NCI-H2227 (cell line): ENCODE measurements around the gene MT1A.

Source experiments
- DNase-seq: peaks from one replicate; lab custom pipeline; 2025; ENCODE audit not compliant: unreplicated experiment; lab: John Stamatoyannopoulos, UW

MT1A gene

DNA sequence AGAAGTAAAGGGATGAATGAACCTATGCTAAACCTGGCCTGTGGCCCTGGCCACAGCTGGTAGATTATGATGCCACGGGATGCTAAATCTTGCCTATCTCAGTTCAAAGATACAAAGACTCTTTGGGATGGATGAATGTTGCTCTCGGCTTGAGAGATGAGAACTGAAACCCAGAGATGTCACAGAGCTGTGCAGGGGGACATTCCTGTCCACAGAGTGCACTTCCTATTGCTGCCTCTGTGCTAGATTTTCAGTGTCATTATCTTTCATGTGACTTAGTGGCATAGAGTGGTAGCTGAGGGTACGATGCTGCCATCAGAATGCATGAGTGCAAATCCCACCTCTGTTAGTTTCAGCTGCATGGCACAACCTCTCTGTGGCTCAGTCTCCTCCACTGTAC is 8.3 kb upstream of the MT1A start:
- no peak for DNase-seq

DNA sequence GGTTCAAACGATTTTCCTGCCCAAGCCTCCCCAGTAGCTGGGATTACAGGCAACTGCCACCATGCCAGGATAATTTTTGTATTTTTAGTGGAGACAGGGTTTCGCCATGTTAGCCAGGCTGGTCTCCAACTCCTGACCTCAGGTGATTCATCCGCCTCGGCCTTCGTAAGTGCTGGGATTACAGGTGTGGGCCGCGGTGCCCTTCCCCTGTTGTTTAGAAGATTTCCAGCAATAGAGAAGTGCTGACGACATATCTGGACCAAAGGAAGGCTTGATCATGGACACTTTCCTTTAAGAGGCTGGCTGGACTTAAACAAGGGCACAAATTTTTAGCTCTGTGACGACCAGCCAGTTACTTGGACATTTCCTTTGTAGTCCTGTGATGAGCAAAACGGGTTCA is 7.3 kb upstream of the MT1A start:
- DNase-seq, result no peak

DNA sequence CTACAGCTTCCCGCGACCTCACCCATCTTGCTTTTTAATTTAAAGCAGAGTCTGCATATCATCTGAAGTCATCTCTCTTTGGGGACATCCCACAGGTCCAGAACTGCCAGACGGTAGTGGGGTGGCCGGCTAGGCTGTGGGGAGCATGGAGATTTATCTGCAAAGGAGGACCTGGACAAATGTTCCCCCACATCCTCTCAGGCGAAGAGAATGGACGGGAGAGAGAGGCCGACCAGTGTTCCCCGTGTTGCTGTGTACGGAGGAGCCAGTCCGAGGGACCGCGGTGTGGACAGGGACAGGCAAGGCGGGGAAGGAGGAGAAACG is 6.7 kb upstream of the MT1A start:
- DNase-seq, result no peak

DNA sequence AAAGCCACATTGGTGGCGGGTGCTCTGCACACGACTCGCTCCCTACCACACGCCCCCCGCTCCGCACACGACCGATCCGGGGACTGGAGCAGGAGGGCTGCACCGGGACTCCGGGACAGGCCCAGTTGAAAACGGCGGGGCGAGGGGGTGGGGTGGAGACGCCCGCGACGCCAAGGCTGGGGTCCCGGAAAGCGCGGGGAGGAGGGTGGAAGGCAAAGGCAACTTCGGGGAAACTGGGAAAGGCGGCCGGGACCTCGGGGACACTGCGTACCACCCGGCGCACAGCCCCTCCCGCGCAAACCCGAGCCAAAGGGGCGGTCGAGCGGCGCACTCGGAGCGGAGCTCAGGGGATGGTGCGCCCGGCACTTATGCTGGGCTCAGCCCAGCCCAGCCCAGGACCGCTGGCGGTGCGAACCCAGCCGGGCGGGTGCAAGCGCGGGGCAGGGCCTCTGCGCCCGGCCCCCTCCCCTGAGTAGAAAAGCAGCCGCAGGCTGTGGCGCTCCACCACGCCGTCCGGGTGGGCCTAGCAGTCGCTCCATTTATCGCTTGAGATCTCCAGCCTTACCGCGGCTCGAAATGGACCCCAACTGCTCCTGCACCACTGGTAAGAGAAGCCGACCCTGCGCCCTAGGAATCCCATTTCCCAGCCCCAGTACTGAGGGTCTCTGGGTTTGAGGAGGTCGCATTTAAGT is 6.2 kb upstream of the MT1A start, which contains the start of gene MT1M:
TSS of gene MT1M (plus strand) at position 504 of the 692 bp plus-strand sequence. CDS start at position 577, 73 bp downstream.
- DNase-seq, result peak; percentile 64

DNA sequence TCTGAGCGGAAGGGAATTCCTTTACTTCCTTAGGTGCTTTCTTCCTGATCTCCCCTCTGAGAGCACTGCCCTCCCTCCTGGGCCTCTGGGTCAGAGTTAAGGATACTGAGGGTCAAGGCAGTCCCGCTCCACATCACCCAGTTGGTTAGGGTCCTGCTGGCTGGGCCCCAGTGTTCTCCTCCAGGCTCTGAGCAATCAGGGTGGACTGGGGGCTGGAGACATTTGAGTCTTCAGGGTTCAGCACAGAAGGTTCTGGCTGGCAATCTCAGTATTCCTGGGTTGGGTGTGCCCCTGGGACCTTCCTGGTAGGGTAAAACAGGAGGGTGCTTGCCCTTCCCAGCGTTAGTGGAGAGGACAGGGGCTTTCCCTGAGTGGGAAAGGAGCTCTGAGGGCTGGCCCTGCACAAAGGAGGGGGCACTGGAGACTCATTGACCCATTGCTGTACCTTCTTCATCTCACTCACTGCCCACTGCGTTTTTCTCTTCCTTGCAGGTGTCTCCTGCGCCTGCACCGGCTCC is 5.6 kb upstream of the MT1A start:
- DNase-seq, result no peak

DNA sequence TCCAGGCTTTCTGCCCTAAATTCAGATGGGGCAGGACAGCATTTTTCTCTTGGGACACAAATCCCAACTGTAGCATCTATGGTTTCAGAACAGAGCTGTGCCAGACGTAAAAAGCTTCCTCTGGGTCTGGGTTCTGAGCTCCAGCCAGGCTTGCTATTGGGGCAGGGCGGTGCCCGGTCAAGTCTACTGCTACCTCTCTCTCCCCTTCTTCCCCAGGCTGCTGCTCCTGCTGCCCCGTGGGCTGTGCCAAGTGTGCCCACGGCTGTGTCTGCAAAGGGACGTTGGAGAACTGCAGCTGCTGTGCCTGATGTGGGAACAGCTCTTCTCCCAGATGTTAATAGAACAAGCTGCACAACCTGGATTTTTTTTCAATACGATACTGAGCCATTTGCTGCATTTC is 4.9 kb upstream of the MT1A start:
- DNase-seq, result no peak

DNA sequence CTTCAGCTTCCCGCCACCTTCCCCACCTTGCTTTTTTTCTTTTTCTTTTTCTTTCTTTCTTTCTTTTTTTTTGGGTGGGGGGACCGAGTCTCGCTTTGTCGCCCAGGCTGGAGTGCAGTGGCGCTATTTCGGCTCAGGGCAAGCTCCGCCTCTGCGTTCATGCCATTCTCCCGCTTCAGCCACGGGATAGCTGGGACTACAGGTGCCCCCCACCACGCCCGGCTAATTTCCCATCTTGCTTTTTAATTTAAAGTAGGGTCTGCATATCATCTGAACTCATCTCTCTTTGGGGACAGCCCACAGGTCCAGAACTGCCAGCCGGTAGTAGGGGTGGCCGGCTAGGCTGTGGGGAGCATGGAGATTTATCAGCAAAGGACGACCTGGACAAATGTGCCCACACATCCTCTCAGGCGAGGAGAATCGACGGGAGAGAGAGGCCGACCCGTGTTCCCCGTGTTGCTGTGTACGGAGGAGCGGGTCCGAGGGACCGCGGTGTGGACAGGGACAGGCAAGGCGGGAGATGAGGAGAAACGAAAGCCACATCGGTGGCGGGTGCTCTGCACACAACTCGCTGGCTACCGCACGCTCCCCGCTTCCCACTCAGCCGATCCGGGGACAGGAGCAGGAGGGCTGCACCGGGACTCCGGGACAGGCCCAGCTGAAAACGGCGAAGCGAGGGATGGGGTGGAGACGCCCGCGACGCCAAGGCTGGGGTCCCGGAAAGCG is 3.6 kb upstream of the MT1A start:
- no peak for DNase-seq

DNA sequence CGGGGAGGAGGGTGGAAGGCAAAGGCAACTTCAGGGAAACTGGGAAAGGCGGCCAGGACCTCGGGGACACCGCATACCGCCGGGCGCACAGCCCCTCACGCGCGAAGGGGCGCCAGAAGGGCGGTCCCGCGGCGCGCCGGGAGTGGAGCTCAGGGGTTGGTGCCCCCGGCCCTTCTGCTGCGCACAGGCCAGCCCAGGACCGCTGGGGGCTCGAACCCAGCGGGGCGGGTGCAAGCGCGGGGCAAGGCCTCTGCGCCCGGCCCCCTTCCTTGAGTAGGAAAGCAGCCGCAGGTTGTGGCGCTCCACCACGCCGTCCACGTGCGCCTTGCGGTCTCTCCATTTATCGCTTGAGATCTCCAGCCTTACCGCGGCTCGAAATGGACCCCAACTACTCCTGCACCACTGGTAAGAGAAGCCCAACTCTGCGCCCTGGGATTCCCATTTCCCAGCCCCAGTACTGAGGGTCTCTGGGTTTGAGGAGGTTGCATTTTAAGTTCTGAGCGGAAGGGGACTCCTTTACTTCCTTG is 3.0 kb upstream of the MT1A start:
- no peak for DNase-seq

DNA sequence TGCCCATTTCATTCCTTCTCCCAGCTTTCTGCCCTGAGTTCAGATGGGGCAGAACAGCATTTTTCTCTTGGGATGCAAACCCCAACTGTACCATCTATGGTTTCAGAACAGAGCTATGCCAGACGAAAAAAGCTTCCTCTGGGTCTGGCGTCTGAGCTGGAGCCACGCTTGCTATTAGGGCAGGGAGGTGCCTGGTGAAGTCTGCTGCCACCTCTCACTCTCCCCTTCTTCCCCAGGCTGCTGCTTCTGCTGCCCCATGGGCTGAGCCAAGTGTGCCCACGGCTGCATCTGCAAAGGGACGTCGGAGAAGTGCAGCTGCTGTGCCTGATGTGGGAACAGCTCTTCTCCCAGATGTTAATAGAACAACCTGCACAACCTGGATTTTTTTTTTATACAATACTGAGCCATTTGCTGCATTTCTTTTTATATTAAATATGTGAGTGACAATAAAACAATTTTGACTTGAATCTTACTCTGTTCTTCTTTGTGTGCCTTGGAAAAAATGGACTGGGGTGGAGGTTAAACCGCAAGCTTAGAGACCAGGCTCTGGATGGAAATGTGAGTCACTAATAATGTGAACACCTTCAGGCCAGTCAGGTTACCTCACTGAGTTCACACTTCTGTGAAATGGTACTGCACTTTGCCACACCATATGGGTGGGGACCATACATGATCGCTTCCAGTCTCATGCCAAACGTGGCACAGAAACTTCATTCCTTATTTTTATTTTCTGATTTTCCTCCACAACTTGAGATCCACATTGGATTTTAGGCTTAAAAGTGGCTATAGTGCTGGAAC is 1.7 kb upstream of the MT1A start:
- DNase-seq, result no peak

DNA sequence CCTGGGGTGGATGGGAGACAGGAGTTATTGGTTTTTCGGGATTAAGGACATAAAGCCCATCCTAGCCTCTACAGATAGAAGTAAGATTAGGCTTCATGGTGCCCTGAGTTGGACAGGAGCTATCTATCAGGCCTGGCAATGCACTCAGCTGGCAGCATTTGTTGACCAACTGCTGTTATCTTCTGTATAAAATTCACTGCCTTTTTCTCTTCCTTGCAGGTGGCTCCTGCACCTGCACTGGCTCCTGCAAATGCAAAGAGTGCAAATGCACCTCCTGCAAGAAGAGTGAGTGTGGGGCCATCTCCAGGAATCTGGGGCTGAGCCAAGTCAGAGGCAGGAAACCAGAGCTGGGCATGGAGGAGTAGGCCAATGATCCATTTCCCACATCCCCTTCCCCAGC is 579 bp downstream of the MT1A start:
- no peak for DNase-seq

DNA sequence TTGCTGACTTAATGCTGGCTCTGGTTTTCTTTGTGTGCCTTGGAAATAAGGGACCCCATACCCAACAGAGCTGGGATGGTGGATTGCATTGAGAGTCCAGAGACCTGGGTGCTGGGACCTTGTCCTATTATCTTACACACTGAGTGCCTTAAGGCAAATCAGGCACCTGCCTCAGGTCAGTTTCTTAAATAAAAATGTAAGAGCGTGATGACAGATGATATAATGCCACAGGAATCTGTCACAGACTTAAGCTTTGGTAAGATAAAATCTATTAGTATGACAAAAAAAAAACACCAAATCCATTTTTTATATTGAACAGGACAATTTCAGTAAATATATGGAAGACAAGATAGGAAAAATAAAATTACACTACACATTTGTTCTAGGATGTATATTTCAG is 1.6 kb downstream of the MT1A start:
- DNase-seq, result no peak

DNA sequence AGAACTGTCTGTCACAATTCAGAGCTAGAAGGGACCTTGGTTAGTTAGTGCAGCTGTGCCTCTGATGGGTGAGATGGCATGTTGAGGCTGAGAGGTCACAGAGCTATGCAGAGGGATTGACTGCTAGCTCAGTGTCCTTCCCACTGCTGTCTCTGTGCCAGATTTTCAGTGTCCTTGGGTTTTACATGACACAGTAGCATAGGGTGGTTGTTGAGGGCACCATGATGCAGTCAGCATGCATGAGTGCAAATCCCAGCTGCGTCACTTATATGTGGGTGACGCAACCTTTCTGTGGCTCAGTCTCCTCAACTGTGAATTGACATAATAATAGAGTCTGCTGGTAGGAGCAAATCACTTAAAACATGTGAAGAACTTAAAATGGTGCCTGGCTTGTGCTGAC is 2.7 kb downstream of the MT1A start:
- no peak for DNase-seq

DNA sequence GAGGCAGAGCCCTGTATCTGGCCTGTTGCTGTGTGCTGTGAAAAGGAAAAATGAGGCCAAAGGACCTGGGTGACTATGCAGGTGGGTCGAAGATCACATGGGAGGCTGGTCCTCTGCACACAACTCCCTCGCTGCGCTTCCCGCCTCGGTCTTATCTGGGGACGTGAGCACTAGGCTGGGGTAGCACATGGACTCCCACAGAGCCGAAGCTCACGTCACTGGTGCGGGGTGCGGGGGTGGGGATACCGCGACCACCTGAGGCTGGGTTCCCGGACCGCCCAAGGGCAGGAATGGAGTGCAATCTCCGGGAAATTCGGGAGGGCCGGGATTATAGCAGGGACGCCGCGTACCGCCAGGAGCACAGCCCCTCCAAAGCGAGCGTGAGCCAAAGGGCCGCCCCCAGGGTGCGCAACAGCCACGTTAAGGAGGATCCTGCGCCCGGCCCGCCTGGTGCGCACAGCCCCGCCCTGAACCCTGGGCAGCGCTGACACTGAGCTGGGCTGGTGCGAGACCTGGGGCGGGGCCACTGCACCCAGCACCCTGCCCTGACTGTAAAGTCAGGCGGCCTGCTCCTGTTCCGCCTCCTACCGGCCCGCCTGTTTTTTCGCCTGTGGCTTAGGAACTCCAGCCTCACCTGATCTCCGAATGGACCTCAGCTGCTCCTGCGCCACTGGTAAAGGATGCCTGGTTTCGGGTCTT is 4.8 kb downstream of the MT1A start:
- DNase-seq, result no peak

DNA sequence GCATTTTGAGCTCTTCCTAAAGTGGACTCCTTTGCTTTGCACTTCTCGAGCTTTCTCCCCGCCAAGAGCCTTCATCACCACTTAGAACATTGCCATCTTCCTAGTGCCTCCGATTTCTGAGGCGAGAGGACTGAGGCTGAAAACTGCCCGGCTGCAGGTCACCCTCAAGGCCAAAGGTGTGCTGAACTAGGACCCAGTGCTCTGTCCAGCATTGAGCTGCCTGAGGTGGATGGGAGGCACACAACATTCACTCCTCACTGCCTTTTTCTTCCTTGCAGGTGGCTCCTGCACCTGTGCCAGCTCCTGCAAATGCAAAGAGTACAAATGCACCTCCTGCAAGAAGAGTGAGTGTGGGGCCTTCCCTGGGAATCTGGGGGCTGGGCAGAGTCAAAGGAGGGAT is 5.4 kb downstream of the MT1A start:
- DNase-seq, result no peak

DNA sequence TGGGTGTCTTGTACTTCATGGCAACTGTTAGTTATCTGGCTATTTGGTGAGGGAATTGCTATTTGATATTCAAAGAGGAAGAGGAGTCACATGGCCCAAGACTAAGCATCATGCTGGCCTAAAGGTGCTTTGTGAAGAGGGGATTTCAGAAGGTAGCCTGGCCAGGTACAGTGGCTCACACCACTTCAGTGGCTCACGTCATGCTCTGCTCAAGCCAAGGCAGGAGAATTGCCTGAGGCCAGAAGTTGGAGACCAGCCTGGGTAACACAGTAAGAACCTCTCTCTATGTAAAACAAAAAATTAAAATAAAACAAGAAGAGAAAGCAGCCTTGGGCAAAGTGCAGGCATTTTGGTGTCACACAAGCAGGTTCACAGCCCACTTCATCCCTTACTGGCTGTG is 6.8 kb downstream of the MT1A start:
- no peak for DNase-seq

DNA sequence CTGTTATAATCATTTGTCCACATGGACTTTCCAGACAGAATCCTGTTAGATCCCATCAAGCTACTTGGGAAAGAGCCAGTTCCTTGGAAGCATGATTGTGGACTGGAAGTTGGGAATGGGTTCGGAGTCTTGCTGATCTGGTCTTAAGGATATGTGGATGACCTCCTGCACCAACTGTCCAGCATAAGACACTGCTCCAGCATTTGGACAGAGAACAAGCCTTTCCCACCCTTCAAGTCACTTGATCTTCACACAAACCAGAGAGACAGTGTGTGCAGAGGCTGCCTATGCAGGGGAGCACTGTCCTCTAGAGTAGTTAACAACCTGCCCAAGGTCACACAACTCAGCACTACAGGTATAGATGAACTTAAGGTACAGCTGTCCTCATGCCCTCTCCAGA is 7.4 kb downstream of the MT1A start:
- DNase-seq, result no peak

DNA sequence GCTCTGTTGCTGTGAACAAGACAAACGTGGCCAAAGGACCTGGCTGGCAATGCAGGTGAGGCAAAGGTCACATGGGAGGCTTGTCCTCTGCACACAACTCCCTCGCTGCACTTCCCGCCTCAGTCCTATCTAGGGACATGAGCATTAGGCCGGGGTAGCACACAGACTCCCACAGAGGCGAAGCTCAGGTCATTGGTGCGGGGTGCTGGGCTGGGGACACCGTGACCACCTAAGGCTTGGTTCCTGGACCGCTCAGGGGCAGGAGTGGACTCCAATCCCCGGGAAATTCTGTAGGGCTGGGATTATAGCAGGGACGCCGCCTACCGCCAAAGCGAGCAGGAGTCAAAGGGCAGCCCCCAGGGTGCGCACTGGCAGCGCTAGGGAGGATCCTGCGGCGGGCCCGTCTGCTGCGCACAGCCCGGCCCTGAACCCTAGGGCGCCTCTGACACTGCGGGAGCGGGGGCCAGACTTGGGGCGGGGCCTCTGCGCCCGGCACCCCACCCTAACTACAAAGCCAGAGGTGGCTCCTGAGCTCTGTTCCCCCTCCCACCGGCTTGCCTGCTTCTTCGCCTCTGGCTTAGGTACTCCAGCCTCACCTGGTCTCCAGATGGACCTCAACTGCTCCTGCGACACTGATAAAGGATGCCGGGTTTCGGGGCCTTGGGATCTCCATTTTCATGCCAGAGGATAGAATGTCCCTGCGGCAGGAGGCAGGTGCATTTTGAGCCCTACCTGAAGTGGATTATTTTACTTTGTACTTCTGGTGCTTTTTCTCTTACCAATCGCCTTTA is 9.4 kb downstream of the MT1A start:
- DNase-seq, result no peak

DNA sequence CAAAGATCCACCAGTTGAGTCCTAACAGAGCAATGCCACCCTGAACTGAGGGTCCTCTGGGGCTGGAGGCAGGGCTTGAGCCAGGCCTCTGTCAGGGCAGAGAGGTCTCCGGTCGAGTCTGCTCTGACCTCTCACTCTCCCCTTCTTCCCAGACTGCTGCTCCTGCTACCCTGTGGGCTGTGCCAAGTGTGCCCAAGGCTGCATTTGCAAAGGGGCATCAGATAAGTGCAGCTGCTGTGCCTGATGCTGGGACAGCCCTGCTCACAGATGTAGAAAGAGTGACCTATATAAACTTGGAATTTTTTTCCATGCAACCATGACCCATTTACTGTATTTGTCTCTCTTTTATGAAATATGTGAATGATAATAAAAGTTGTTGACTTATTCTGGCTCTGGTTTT is 10.8 kb downstream of the MT1A start:
- no peak for DNase-seq

DNA sequence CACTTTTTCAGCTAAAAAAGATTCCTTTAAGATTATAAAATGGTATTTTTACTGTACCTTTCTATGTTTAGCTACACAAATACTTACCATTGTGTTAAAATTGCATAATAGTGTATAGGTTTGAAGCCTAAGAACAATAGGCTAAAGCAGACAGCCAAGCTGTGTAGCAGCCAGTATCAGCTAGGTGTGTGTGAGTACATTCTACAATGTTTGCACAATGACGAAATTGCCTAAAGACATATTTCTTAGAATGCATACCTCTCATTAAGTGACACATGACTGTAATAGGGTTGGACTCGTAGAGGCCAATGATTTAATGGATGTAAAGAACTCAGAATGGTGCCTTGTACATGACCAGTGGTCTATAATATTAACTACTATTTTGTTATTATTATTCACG is 11.4 kb downstream of the MT1A start:
- no peak for DNase-seq

DNA sequence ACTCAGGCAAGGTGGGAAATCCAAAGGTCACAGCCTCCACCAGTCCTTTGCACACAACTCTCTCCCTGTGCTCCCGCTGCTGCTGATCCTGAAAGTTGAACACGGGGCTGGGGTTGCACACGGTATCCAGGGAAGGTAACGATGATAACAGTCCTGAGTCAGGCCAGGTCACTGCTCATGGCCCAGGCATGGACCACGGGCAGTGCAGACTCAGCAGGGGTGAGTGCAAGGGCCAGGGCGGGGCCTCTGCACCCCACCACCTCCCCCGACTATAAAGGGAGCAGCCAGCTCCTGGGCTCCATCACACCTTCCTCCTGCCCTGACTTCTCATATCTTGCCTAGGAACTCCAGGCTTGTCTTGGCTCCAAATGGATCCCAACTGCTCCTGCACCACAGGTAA is 13.1 kb downstream of the MT1A start, which contains the start of gene MT1B:
TSS of gene MT1B (plus strand) at position 301 of the 400 bp plus-strand sequence. CDS start at position 369, 68 bp downstream.
- no peak for DNase-seq
